Sigmoid colon (tissue), 4 donors: Measurements from ENCODE around the gene ADCY1.

Experiments
- CTCF ChIP-seq, 4 experiments: fragments of 450-650 bp in 3 of 4; fragments of 200-600 bp in 1 of 4; IDR thresholded peaks; one replicate each; pipeline ENCODE4 v1.5.1; 2016 to 2019; ENCODE audit warnings: antibody characterized with exemption in 4 of 4, mild to moderate bottlenecking in 3 of 4, moderate library complexity in 2 of 4
- EP300 ChIP-seq, 4 donors: sonication (generic); formaldehyde crosslinking; IDR thresholded peaks; one replicate each; pipeline ENCODE4 v1.6.1; 2017; ENCODE audit warnings: antibody characterized with exemption in 4 of 4
- POLR2A ChIP-seq, 2 donors: fragments of 450-650 bp; IDR thresholded peaks; one replicate each; pipeline ENCODE4 v1.6.1; 2016; ENCODE audit warnings: antibody characterized with exemption in 2 of 2, mild to moderate bottlenecking in 2 of 2, moderate library complexity in 2 of 2
- POLR2AphosphoS5 ChIP-seq, 4 donors: sonication (generic); formaldehyde crosslinking; IDR thresholded peaks; one replicate each; pipeline ENCODE4 v1.6.1; 2017; ENCODE audit warnings: antibody characterized with exemption in 4 of 4

GRCh38 chr7:45567713-45568112 lies 6.5 kb upstream of the ADCY1 start:
- TF ChIP-seq POLR2A (IDR thresholded peaks at IDR 0.05) (no peak), POLR2AphosphoS5 (IDR thresholded peaks at IDR 0.05) (no peak), CTCF (IDR thresholded peaks at IDR 0.05) (no peak), EP300 (IDR thresholded peaks at IDR 0.05) (no peak)
